ENCODE data around the gene USP19. TPM values are rescaled to one million over a fixed set of nuclear protein-coding genes. Genes with fewer than 3 reads are reported as not detected.

The USP19 gene
- total and polyA plus RNA-seq, 9 donors = 26.8 to 40.3 (median 34.3) TPM

DNA sequence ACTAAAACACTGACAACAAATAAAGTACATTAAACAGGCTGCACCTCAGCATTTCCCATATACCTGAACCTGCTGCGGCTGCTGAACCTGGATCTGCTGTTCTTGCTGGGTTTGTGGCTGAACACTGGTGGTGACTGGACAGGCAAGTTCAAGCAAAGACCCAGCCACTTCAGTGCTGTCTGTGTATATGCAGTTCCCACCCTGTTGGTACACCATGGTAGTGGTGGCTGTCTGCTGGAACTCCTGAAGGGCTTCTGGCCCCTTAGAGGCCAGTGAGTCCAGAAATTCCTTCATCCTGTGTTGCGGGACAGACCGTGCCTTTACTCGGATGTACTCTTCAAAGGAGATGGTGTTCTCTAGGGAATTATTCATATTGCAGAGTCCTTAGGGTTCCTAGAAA lies 44.0 kb downstream of the USP19 start:
- Histone ChIP-seq H3K4me1 (ENCODE audit: control insufficient read depth, insufficient read depth, low read length) (no peaks in the 10 kb centered on the region), H3K9me3 (replicated peaks; ENCODE audit: control insufficient read depth, low read depth, low read length) (no peaks in the 10 kb centered on the region), H3K4me3 (ENCODE audit: low read length) (no peak overlapping the region), H3K27me3 (ENCODE audit: control insufficient read depth, insufficient read depth, low read length) (no peaks in the 10 kb centered on the region), H3K36me3 (ENCODE audit: control insufficient read depth, insufficient read depth, low read length) (peaks cover 52% of the 10 kb centered on the region), H3K27ac (ENCODE audit: low read length) (no peak overlapping the region)
- no peak for DNase-seq
- 80% methylated on average over 3 of the region's 4 CpGs for WGBS (ENCODE audit: insufficient coverage)

DNA sequence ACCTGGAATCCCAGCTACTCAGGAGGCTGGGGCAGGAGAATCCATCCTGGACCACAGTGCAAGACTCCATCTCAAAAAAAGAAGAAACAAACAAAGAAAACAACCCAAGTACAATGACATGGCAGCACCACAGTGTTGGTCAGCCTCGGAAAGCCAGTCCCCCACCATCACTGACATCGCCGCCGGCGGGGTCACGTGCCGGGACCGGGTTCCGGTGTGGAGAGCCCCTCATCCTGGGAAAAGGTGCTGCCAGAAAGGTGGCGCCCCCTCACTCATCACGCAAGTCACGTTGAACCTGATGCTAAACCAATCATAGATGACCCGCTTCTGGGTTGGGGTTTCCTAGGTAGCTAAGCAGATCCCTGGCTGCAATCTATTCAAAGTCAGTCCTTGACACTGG lies 44.5 kb downstream of the USP19 start:
- H3K27me3 ChIP-seq (ENCODE audit: control insufficient read depth, insufficient read depth, low read length) = no peaks in the 10 kb centered on the region
- peaks cover 57% of the 10 kb centered on the region for H3K36me3 ChIP-seq (ENCODE audit: control insufficient read depth, insufficient read depth, low read length)
- no peak for DNase-seq
- H3K4me3 ChIP-seq (ENCODE audit: low read length) = no peak overlapping the region
- 92% methylated on average over 12 of the region's 13 CpGs for whole genome bisulfite sequencing (ENCODE audit: insufficient coverage)
- H3K9me3 ChIP-seq (replicated peaks; ENCODE audit: control insufficient read depth, low read depth, low read length) = no peaks in the 10 kb centered on the region
- no peak overlapping the region for H3K27ac ChIP-seq (ENCODE audit: low read length)
- H3K4me1 ChIP-seq (ENCODE audit: control insufficient read depth, insufficient read depth, low read length) = no peaks in the 10 kb centered on the region

Other genes starting within 250 kb of the USP19 start
- 18.2 TPM for gene SLC25A20, start 221.9 kb downstream of the USP19 start, total RNA-seq
- gene SLC25A20, start 221.9 kb downstream of the USP19 start, polyA plus RNA-seq (ENCODE audit: insufficient read depth in 1 of 8, insufficient read length in 8 of 8, low replicate concordance in 1 of 8) = 10 to 100 TPM; 14.0 to 18.6 (median 17.4) TPM
- gene ARIH2, start 202.0 kb downstream of the USP19 start, total RNA-seq = 60.9 TPM
- 10 to 100 TPM; 45.6 to 61.5 (median 51.7) TPM for gene ARIH2, start 202.0 kb downstream of the USP19 start, polyA plus RNA-seq (ENCODE audit: insufficient read depth in 1 of 8, insufficient read length in 8 of 8, low replicate concordance in 1 of 8)
- 17.2 TPM for gene P4HTM, start 130.6 kb downstream of the USP19 start, total RNA-seq
- gene P4HTM, start 130.6 kb downstream of the USP19 start, polyA plus RNA-seq (ENCODE audit: insufficient read depth in 1 of 8, insufficient read length in 8 of 8, low replicate concordance in 1 of 8) = 10 to 100 TPM; 11.0 to 16.7 (median 14.3) TPM
- gene WDR6, start 113.4 kb downstream of the USP19 start, total RNA-seq = 79.4 TPM
- 100 to 1,000 TPM in 7 of 8 donors, 10 to 100 TPM in 1; 99.3 to 139 (median 114) TPM for gene WDR6, start 113.4 kb downstream of the USP19 start, polyA plus RNA-seq (ENCODE audit: insufficient read depth in 1 of 8, insufficient read length in 8 of 8, low replicate concordance in 1 of 8)
- gene DALRD3, start 102.2 kb downstream of the USP19 start, total RNA-seq = 21.4 TPM
- 10 to 100 TPM; 26.5 to 39.7 (median 29.1) TPM for gene DALRD3, start 102.2 kb downstream of the USP19 start, polyA plus RNA-seq (ENCODE audit: insufficient read depth in 1 of 8, insufficient read length in 8 of 8, low replicate concordance in 1 of 8)
- gene NDUFAF3, start 98.7 kb downstream of the USP19 start, total RNA-seq = 46.8 TPM
- gene NDUFAF3, start 98.7 kb downstream of the USP19 start, polyA plus RNA-seq (ENCODE audit: insufficient read depth in 1 of 8, insufficient read length in 8 of 8, low replicate concordance in 1 of 8) = 10 to 100 TPM; 48.3 to 64.1 (median 52.7) TPM
- 290 TPM for gene IMPDH2, start 91.4 kb downstream of the USP19 start, total RNA-seq
- 100 to 1,000 TPM; 211 to 266 (median 248) TPM for gene IMPDH2, start 91.4 kb downstream of the USP19 start, polyA plus RNA-seq (ENCODE audit: insufficient read depth in 1 of 8, insufficient read length in 8 of 8, low replicate concordance in 1 of 8)
- gene QRICH1, start 26.8 kb downstream of the USP19 start, total RNA-seq = 67.4 TPM
- 10 to 100 TPM; 48.4 to 61.8 (median 54.6) TPM for gene QRICH1, start 26.8 kb downstream of the USP19 start, polyA plus RNA-seq (ENCODE audit: insufficient read depth in 1 of 8, insufficient read length in 8 of 8, low replicate concordance in 1 of 8)
- 232 TPM for gene QARS1, start 16.1 kb downstream of the USP19 start, total RNA-seq
- gene QARS1, start 16.1 kb downstream of the USP19 start, polyA plus RNA-seq (ENCODE audit: insufficient read depth in 1 of 8, insufficient read length in 8 of 8, low replicate concordance in 1 of 8) = 100 to 1,000 TPM; 241 to 290 (median 272) TPM
- 445 TPM for gene LAMB2, start 12.2 kb upstream of the USP19 start, total RNA-seq
- gene LAMB2, start 12.2 kb upstream of the USP19 start, polyA plus RNA-seq (ENCODE audit: insufficient read depth in 1 of 8, insufficient read length in 8 of 8, low replicate concordance in 1 of 8) = 100 to 1,000 TPM; 350 to 408 (median 380) TPM
- gene CCDC71, start 45.5 kb upstream of the USP19 start, total RNA-seq = 13.7 TPM
- 10 to 100 TPM; 15.7 to 19.3 (median 16.4) TPM for gene CCDC71, start 45.5 kb upstream of the USP19 start, polyA plus RNA-seq (ENCODE audit: insufficient read depth in 1 of 8, insufficient read length in 8 of 8, low replicate concordance in 1 of 8)
- gene KLHDC8B, start 50.8 kb upstream of the USP19 start, total RNA-seq = 88.7 TPM
- gene KLHDC8B, start 50.8 kb upstream of the USP19 start, polyA plus RNA-seq (ENCODE audit: insufficient read depth in 1 of 8, insufficient read length in 8 of 8, low replicate concordance in 1 of 8) = 100 to 1,000 TPM in 3 of 8 donors, 10 to 100 TPM in 5; 64.2 to 135 (median 92.9) TPM
- gene C3orf62, start 156.4 kb upstream of the USP19 start, total RNA-seq = 3.1 TPM
- gene C3orf62, start 156.4 kb upstream of the USP19 start, polyA plus RNA-seq (ENCODE audit: insufficient read depth in 1 of 8, insufficient read length in 8 of 8, low replicate concordance in 1 of 8) = 10 to 100 TPM in 1 of 8 donors, 1 to 10 TPM in 7; 4.2 to 13.2 (median 6.6) TPM
- gene USP4, start 219.2 kb upstream of the USP19 start, total RNA-seq = 17.9 TPM
- gene USP4, start 219.2 kb upstream of the USP19 start, polyA plus RNA-seq (ENCODE audit: insufficient read depth in 1 of 8, insufficient read length in 8 of 8, low replicate concordance in 1 of 8) = 10 to 100 TPM; 36.9 to 59.0 (median 45.2) TPM
- gene GPX1, start 237.5 kb upstream of the USP19 start, total RNA-seq = 118 TPM
- 100 to 1,000 TPM; 124 to 153 (median 143) TPM for gene GPX1, start 237.5 kb upstream of the USP19 start, polyA plus RNA-seq (ENCODE audit: insufficient read depth in 1 of 8, insufficient read length in 8 of 8, low replicate concordance in 1 of 8)